ENCODE data around the gene SCN1B.

DNA sequence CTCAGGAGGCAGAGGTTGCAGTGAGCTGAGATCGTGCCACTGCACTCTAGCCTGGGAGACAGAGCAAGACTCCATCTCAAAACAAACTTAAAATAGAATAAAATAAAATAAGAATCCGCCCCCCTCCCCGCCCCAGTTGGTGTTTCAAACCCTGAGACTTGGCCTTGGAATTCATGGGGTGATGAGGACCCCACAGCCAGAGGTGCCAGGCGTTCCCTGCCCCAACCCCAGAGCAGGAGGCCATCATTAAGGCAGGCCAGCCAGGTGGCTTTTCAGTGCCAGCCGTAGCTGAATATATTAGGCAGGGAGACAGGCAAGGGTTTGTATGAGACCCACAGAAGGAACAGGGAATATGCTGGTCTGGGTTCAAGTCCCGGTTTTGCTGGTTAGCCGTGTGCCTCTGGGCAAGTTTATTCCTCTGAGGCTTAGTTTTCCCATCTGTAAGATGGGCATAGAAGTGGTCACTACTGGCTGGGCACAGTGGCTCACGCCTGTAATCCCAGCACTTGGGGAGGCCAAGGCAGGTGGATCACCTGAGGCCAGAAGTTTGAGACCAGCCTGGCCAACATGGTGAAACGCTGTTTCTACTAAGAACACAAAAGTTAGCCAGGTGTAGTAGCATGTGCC lies 23.5 kb downstream of the SCN1B start:
- TF ChIP-seq, protein P1, sequence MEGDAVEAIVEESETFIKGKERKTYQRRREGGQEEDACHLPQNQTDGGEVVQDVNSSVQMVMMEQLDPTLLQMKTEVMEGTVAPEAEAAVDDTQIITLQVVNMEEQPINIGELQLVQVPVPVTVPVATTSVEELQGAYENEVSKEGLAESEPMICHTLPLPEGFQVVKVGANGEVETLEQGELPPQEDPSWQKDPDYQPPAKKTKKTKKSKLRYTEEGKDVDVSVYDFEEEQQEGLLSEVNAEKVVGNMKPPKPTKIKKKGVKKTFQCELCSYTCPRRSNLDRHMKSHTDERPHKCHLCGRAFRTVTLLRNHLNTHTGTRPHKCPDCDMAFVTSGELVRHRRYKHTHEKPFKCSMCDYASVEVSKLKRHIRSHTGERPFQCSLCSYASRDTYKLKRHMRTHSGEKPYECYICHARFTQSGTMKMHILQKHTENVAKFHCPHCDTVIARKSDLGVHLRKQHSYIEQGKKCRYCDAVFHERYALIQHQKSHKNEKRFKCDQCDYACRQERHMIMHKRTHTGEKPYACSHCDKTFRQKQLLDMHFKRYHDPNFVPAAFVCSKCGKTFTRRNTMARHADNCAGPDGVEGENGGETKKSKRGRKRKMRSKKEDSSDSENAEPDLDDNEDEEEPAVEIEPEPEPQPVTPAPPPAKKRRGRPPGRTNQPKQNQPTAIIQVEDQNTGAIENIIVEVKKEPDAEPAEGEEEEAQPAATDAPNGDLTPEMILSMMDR (IDR thresholded peaks at IDR 0.05), result no peak
- TF ChIP-seq POLR2A (IDR thresholded peaks at IDR 0.05), result no peak
- TF ChIP-seq POLR2AphosphoS5 (IDR thresholded peaks at IDR 0.05), result no peak
